LHCN-M2 (cell line): ENCODE data around the gene OGN. TPM values are rescaled to one million over a fixed set of nuclear protein-coding genes. Genes with fewer than 3 reads are reported as not detected.
"Not testable (repeated sequence)": the region's sequence is repeated elsewhere in the genome, so short reads cannot be mapped to it uniquely, and the experiment has no call there.

Experiments
- DNase-seq: peaks from one replicate; pipeline ENCODE4 v3.0.0-alpha.2; 2012; ENCODE audit warnings: low read depth
- polyA plus RNA-seq: library from polyadenylated mRNA; unstranded; fragments of >200 nt; gene quantifications from one replicate; pipeline ENCODE4 v1.2.1, GENCODE V29; 2012; ENCODE audit warnings: missing spikeins
- total RNA-seq: library from RNA; depleted of rRNA; stranded (reverse); fragments of >200 nt; gene quantifications from 2 replicates; pipeline ENCODE4 v1.2.3, GENCODE V29; 2014; rRNA removed

OGN gene
- not detected in 2 replicates for total RNA-seq
- polyA plus RNA-seq, result 0.05 TPM

GRCh38 chr9:92404042-92404836 is at the start of gene OGN:
Gene OGN (minus strand): TSS chr9:92404578. CDS start chr9:92403407, 1,171 bp downstream.
- DNase-seq, result no peak

GRCh38 chr9:92446536-92446935 is 42.2 kb upstream of the OGN start:
- no peak for DNase-seq

GRCh38 chr9:92444841-92445240 is 40.5 kb upstream of the OGN start:
- DNase-seq, result no peak

- DNase-seq, result no peak
Observed at GRCh38 chr9:92440751-92441046, 36.3 kb upstream of the OGN start.

DNA sequence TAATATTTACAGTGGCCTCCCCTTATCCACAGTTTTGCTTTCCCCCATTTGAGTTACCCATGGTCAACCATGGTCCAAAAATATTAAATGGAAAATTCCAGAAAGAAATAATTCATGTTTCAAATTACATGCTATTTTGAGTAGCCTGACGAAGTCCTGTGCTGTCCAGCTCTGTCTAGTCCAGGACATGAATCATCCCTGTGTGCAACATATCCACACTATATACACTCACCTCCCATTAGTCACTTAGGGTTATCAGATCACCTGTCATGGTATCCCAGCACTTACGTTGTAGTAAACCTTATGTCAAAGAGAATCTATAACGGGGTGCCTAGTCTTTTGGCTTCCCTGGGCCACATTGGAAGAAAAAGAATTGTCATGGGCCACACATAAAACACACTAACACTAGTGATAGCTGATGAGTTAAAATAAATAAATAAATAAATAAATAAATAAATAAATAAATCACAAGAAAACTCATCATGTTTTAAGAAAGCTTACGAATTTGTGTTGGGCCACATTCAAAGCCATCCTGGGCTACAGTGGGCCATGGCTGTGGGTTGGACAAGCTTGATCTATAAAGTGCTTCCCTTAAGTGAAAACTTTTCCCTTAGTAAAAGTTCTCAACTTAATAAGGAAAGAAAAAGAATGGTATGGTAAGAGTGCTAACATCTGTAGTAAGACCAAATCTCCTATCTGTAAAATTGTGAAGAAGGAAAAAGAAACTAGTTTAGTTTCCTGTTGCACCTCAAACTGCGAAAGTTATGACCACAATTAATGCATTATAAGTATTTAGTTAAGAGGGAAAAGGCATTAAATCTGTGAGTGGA is 35.8 kb upstream of the OGN start:
- peak; percentile 86 for DNase-seq

DNA sequence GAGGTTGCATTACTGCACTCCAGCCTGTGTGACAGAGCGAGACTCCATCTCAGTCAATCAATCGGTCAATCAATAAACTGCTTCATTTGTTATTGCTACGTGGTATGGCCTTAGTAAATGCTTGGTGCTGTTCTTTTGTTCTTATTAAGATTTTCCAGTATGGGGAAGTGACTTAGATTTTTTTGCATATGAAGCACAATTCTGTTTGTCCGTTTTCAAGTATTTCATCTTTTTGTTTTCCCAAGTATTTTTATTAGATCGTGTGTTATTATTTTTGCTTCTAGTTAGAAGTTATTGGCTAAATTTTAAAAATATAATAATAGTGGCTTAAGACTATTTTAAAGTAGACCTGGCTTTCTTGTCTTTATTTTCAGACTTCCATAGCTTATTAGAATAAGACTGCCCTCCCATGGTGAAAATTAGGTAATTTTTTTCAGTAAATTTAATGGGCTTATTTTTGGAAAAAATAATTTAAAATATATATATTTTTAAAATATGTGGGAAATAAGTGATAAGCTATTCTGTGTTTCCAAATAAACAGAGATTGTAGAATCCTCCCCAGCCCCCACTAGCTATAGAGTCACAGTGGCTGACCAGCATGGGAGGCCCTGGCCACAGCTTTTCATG is 34.6 kb upstream of the OGN start:
- peak; percentile 27 for DNase-seq

GRCh38 chr9:92435263-92435662 is 30.9 kb upstream of the OGN start:
- DNase-seq, result no peak

- no peak for DNase-seq
Observed at GRCh38 chr9:92432972-92433548, 28.7 kb upstream of the OGN start.

- DNase-seq, result no peak
Observed at GRCh38 chr9:92432350-92432749, 28.0 kb upstream of the OGN start.

DNA sequence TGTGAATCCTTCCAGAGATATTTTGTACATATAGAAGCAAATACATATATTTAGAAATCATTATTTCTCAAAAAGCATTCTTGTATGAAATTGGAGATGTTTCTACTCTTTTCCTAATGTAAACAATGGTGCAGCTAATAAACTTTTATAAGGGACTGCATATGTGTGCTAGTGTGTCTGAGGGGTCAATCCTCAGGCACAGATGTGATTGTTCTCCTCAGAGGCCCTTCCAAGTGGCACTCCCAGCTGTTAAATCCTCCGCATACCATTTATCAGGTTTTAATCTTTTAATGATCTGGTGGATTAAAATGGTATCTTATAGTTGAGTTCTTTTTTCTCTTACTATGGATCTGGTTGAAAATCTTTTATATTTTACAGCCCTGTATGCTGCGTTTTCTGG is 25.5 kb upstream of the OGN start:
- DNase-seq, result no peak

GRCh38 chr9:92426501-92427145 is 22.2 kb upstream of the OGN start:
- no peak for DNase-seq

- DNase-seq, result no peak
Observed at GRCh38 chr9:92425474-92425873, 21.1 kb upstream of the OGN start.

GRCh38 chr9:92424340-92424739 is 20.0 kb upstream of the OGN start, which contains the start of gene OMD:
Gene OMD (minus strand): TSS chr9:92424471. CDS start chr9:92417558, 6,913 bp downstream.
- DNase-seq, result no peak

DNA sequence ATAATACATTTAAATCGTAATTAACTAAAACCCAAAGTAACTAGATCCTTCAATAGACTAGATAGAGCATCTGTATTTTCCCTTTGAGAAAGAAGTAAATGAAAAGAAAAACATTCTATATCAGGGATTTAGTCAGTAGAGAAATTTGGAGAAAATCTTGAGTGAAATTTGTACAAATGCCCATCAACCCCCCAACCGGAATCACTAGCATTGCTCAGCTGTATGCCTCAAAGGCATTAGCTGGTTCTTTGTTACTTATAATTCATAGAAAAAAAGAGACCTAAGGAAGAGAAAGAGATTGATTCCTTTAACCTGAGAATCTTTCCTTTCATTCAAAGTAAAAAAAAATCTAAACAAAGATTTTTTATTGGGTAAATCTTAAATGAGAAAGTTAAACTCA is 19.2 kb upstream of the OGN start:
- DNase-seq, result no peak

GRCh38 chr9:92422611-92423338 is 18.4 kb upstream of the OGN start:
- no peak for DNase-seq

GRCh38 chr9:92414566-92414965 is 10.2 kb upstream of the OGN start:
- no peak for DNase-seq

DNA sequence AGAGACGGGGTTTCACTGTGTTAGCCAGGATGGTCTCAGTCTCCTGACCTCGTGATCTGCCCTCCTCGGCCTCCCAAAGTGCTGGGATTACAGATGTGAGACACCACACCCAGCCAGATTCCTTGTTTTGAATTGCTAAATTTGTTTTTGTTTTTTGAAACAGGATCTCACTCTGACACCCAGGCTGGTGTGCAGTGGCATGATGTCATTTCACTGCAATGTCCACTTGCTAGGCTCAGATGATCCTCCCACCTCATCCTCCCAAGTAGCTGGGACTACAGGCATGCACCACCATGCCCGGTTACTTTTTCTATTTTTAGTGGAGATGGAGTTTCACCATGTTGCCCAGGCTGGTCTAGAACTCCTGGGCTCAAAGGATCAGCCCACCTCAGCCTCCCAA is 6.8 kb upstream of the OGN start:
- not testable (repeated sequence) for DNase-seq

- DNase-seq, result no peak
Observed at GRCh38 chr9:92408747-92409478, 4.5 kb upstream of the OGN start.

GRCh38 chr9:92407818-92408217 is 3.4 kb upstream of the OGN start:
- no peak for DNase-seq

GRCh38 chr9:92406477-92406876 is 2.1 kb upstream of the OGN start:
- DNase-seq, result no peak
